Endometrial microvascular endothelial cells (primary cell): ENCODE results near the gene NAALADL2. TPM values are rescaled to one million over a fixed set of nuclear protein-coding genes. Genes with fewer than 3 reads are reported as not detected.
"Not testable (repeated sequence)": the region's sequence is repeated elsewhere in the genome, so short reads cannot be mapped to it uniquely, and the experiment has no call there.

ENCODE experiments used
- in situ Hi-C: cut with HindIII; loops from 2 replicates; pipeline ENCODE4 v1.10.0; 2017; ENCODE audit warnings: low sequenced_read_pairs, low pct_unique_long_range_greater_than_20kb; ENCODE audit errors: inconsistent ontology term
- total RNA-seq: library from RNA; depleted of rRNA; stranded (reverse); fragments of >200 nt; gene quantifications from one replicate; pipeline ENCODE4 v1.2.3, GENCODE V29; 2015; ENCODE audit errors: inconsistent ontology term

Gene NAALADL2
- total RNA-seq, 1 donor from 2014 or later = not detected

DNA sequence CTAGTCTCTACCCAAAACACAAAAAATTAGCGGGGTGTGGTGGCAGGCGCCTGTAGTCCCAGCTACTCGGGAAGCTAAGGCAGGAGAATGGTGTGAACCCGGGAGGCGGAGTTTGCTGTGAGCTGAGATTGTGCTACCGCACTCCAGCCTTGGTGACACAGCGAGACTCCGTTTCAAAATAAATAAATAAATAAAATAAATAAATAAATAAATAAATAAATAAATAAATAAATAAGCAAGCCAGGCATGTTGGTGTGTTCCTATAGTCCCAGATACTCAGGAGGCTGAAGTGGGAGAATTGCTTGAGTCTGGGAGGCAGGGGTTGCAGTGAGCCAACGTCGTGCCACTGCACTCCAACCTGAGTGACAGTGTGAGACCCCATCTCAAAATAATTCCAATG lies 314.0 kb downstream of the NAALADL2 start:
- in situ Hi-C loops = not testable (repeated sequence)

DNA sequence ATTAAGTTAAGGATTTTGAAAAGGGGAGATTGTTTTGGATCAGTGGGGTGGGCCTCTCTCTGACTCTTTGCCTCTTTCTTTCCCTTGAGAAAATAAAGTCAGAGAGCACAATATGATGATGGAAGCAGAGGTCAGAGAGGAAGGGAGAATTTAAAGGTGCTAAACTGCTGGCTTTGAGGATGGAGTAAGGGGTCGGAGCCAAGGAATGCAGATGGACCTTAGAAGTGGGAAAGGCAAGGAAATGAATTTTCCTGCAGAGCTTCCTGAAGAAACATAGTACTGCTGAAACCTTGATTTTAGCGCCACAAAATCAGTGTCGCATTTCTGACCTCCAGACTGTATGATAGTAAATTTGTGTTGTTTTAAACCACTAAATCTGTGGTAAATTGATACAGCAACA lies 317.4 kb downstream of the NAALADL2 start:
- in situ Hi-C loops = no loop called here

DNA sequence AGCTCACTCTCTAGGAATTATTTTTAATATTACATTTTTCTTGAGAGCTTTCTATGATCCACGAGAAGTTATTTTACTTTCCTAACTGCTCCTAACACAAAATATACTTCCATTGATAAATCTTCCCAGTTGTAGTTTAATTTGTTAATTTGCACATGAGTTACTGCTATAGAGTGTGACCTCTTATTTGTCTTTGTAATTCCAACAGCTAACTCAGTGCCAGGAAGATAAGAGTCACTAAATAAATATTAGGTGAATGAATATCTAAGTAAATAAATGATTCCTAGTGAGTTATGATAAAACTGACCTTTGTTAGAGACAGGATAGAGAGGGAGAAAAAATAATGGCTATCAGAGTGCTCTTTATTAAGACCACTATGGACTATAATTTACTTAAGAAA lies 319.9 kb downstream of the NAALADL2 start:
- in situ Hi-C loops = no loop called here

- in situ Hi-C loops = no loop called here
Measured at GRCh38 chr3:175184392-175184791, 325.3 kb downstream of the NAALADL2 start.

GRCh38 chr3:175185903-175186302 lies 326.8 kb downstream of the NAALADL2 start:
- in situ Hi-C loops = no loop called here

- in situ Hi-C loops = no loop called here
Measured at GRCh38 chr3:175186511-175186910, 327.4 kb downstream of the NAALADL2 start.

DNA sequence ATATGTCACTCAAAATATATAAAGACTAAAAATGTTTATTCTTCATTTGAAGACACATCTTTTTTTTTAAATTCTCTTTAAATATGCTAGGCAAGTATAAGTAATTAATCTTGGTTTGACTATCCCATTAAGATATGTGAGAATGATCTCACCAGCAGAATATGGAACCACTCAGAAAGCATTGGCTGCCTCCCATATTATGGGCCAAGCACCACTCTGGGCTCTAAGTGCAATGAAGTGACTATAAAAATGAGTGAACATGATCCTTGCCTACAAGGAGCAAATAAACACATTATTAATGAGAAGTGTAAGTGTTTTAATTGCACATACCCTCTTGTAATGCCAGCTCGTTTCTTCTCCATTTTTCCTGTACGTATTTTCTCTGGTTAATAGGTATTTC lies 328.5 kb downstream of the NAALADL2 start:
- in situ Hi-C loops = no loop called here

- in situ Hi-C loops = no loop called here
Measured at GRCh38 chr3:175192536-175192935, 333.4 kb downstream of the NAALADL2 start.

DNA sequence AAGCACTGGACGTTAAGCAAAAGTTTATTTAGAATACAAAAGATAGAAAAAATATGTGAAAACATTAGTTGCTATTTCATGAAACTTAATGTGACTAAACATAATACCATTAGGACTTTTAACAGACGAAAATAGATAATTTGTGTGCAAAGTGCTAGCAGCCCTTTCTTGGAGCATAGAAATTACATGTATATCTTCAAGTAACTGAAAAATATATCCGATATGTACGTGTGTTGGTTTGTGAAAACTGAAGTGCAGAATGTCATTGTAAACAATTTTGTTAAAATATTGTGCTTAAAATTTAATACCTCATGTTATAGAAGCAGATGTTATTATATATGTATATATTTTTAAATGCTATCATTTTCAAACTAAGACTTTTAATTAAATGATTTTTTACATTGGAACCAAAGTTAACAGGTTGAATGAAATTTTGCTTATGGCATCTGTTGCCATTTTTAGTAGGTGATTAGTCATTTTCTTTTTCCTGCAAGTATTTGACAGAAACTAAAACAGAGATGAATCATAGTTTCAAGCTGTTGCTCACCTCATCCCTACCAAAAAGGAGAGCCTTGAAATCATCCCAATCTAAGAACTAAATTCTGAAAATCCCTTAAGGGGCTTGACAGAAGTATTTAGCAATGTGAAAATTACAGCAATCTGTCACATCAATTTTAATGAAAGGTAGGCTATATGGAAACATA lies 334.8 kb downstream of the NAALADL2 start:
- in situ Hi-C loops = no loop called here

GRCh38 chr3:175198991-175199783 lies 340.1 kb downstream of the NAALADL2 start:
- in situ Hi-C loops = no loop called here

DNA sequence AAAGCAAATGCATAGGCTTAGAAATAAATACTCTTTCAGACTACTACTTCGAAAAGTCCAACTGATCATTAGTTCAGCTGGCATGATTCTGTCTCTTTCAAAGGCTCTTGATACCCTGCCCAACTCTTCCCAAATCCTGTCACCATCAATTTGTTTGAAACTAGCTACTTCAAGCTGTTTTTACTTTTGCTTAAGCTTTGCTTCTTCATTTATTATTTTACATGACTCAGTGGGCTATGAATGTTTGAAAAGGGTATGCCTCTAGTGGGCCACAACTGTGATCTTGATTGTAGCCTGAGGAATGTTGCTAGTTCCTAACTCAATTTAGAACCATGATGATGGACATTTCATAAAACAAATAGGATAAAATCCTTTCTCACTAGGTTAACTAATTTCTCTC lies 340.8 kb downstream of the NAALADL2 start:
- in situ Hi-C loops = no loop called here

- in situ Hi-C loops = no loop called here
Measured at GRCh38 chr3:175200391-175201095, 341.4 kb downstream of the NAALADL2 start.

GRCh38 chr3:175207361-175207760 lies 348.2 kb downstream of the NAALADL2 start:
- in situ Hi-C loops = no loop called here

DNA sequence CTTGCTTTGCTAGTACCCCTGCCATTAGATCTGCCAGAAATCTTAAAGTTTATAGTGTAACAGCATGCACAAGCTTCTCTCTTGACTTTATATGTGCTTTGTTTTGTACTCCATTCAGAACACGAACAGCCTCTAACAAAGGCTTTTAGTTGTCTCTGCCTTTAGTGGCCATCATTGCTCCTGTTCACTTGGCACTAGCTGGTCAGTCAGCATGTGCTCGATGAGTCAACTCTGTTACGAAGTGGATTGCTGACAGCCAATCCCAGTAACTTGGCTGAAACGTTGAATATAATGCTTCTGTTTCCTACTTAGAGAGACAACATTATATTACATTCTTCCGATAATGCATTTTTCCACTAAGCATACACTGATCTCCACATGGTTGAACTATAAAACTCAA lies 349.2 kb downstream of the NAALADL2 start:
- in situ Hi-C loops = no loop called here

DNA sequence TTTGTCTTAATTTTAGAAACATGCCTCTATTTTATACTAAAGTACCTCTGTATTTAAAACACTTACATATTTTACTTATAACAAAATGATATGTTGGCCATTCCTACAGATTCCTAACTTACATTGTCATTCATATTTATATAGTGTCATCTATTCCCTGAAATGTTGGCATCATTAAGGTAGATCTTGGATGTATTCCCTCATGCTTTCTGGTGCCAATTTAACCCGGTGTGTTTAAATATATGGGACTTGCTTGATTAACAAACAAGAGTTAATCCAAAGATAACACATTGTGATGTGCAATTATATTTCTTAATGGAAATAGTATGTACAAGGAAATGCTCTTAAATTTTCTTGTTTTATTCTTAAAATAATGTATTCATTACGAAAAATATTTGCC lies 352.3 kb downstream of the NAALADL2 start:
- in situ Hi-C loops = no loop called here

DNA sequence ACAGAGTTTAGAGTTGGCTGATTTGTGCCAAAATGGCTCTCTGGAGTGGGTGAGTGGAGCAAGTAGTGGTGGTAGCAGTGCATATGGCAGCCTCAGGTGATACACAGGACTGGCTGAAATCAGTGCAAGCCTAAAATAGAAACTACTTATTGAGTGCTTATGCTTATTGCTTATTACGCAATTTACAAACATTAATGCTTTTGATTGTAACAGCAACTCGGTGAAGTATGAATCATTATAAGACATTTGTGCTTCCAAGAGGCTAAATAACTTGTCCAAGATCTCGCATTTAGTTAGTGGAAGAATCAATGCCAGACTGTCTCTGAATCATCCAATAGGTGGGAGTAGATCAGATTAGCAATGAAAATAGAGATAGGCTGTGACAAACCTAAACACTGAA lies 353.8 kb downstream of the NAALADL2 start:
- in situ Hi-C loops = no loop called here

DNA sequence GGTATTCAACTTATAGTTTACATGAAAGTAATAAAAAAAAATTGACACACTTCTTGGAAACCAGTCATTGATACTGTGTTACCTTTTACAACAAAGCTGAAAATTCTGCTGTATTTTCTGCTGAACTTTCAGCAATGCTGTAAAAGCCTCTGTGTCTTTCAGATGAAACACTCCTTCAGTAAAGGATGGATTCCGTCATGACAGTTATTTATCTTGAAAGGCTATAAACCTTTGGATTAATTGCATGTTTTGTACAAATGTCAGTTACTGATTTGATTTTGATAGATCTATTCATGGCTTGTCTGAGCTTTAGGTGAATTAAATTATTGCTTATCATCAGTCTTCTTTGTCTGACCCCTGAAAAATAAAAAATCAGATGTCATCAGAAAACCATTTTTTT lies 355.1 kb downstream of the NAALADL2 start:
- in situ Hi-C loops = no loop called here

GRCh38 chr3:175215833-175216232 lies 356.7 kb downstream of the NAALADL2 start:
- in situ Hi-C loops = no loop called here

- in situ Hi-C loops = no loop called here
Measured at GRCh38 chr3:175222356-175222755, 363.2 kb downstream of the NAALADL2 start.

GRCh38 chr3:175224051-175224450 lies 364.9 kb downstream of the NAALADL2 start:
- in situ Hi-C loops = no loop called here
